AG10803 (cell line): ENCODE results near the gene NUBP2.
A peak's percentile ranks its signal among the peaks of the same experiment; 100 is the strongest.

Source experiments
- DNase-seq: peaks from one replicate; pipeline ENCODE4 v3.0.0; 2010; ENCODE audit warnings: low read depth
- H3K4me3 ChIP-seq: 2 replicates; pipeline ENCODE4 v1.5.1; 2011; ENCODE audit warnings: mild to moderate bottlenecking, low read length, control low read depth
- CTCF ChIP-seq: conservative IDR thresholded peaks from 2 replicates; pipeline ENCODE4 v1.5.1; 2011; ENCODE audit warnings: mild to moderate bottlenecking, low read length, control low read depth, inconsistent platforms

Gene NUBP2

GRCh38 chr16:1781254-1781653, 1.5 kb upstream of the NUBP2 start:
- no peak for DNase-seq
- no peak for TF ChIP-seq CTCF

GRCh38 chr16:1781758-1782407, 877 bp upstream of the NUBP2 start:
- peak overlapping the region; percentile 76 for H3K4me3 ChIP-seq
- DNase-seq: no peak

More at GRCh38 chr16:1781254-1781653, 1.5 kb upstream of the NUBP2 start:
- H3K4me3 ChIP-seq: peak overlapping the region; percentile 76

GRCh38 chr16:1784977-1785845, 2.5 kb downstream of the NUBP2 start:
- TF ChIP-seq CTCF: no peak
- no peak overlapping the region for H3K4me3 ChIP-seq
- no peak for DNase-seq

More at GRCh38 chr16:1781758-1782407, 877 bp upstream of the NUBP2 start:
- TF ChIP-seq CTCF: peak; percentile 18; the same call in 1 of the 2 replicates

- no peak overlapping the region for H3K4me3 ChIP-seq
- no peak for TF ChIP-seq CTCF
- DNase-seq: no peak
These were observed 3.0 kb downstream of the NUBP2 start for GRCh38 chr16:1785846-1786170.

GRCh38 chr16:1786242-1787055, 3.7 kb downstream of the NUBP2 start:
- no peak for TF ChIP-seq CTCF
- H3K4me3 ChIP-seq: no peak overlapping the region
- no peak for DNase-seq

- no peak overlapping the region for H3K4me3 ChIP-seq
- no peak for DNase-seq
- TF ChIP-seq CTCF: no peak
These were observed 4.2 kb downstream of the NUBP2 start for GRCh38 chr16:1787056-1787321.
